Endothelial cell (in vitro differentiated cells): ENCODE data around the gene CASZ1. TPM values are rescaled to one million over a fixed set of nuclear protein-coding genes. Genes with fewer than 3 reads are reported as not detected.

ENCODE experiments used
- DNase-seq: peaks from one replicate; pipeline ENCODE4 v3.0.0; 2021; ENCODE audit warnings: low spot score
- H3K27ac Mint-ChIP-seq: one replicate; pipeline ENCODE4 v1.8.0; 2021; ENCODE audit warnings: mixed read lengths, inconsistent platforms; ENCODE audit not compliant: unreplicated experiment
- H3K27me3 Mint-ChIP-seq: one replicate; pipeline ENCODE4 v1.8.0; 2021; ENCODE audit warnings: mild to moderate bottlenecking, moderate library complexity, mixed read lengths, inconsistent platforms; ENCODE audit not compliant: unreplicated experiment
- H3K36me3 Mint-ChIP-seq: one replicate; pipeline ENCODE4 v1.8.0; 2021; ENCODE audit warnings: mild to moderate bottlenecking, low read depth, mixed read lengths, inconsistent platforms; ENCODE audit not compliant: unreplicated experiment
- H3K4me1 Mint-ChIP-seq: one replicate; pipeline ENCODE4 v1.8.0; 2021; ENCODE audit warnings: mild to moderate bottlenecking, mixed read lengths, inconsistent platforms; ENCODE audit not compliant: unreplicated experiment
- H3K4me3 Mint-ChIP-seq: one replicate; pipeline ENCODE4 v1.8.0; 2021; ENCODE audit warnings: mild to moderate bottlenecking, mixed read lengths, inconsistent platforms; ENCODE audit not compliant: unreplicated experiment
- H3K9me3 Mint-ChIP-seq: one replicate; pipeline ENCODE4 v1.8.0; 2021; ENCODE audit warnings: mixed read lengths, inconsistent platforms; ENCODE audit not compliant: unreplicated experiment
- total RNA-seq: library from RNA; stranded (reverse); fragmentation: NEBNext Ultra II Directional; extraction: Animal tissue kit (Norgen Biotek cat#: 25700); gene quantifications from one replicate; pipeline ENCODE4 v1.2.1, GENCODE V29; 2021; ENCODE audit not compliant: unreplicated experiment
- TF ChIP-seq, protein P1 (sequence below): fragments of 200-600 bp; sonication (generic); IDR thresholded peaks from one replicate; pipeline ENCODE4 v1.5.0; 2021; ENCODE audit warnings: antibody characterized with exemption; ENCODE audit not compliant: unreplicated experiment

Gene CASZ1
- total RNA-seq, 1 donor from 2014 or later = 6.3 TPM

DNA sequence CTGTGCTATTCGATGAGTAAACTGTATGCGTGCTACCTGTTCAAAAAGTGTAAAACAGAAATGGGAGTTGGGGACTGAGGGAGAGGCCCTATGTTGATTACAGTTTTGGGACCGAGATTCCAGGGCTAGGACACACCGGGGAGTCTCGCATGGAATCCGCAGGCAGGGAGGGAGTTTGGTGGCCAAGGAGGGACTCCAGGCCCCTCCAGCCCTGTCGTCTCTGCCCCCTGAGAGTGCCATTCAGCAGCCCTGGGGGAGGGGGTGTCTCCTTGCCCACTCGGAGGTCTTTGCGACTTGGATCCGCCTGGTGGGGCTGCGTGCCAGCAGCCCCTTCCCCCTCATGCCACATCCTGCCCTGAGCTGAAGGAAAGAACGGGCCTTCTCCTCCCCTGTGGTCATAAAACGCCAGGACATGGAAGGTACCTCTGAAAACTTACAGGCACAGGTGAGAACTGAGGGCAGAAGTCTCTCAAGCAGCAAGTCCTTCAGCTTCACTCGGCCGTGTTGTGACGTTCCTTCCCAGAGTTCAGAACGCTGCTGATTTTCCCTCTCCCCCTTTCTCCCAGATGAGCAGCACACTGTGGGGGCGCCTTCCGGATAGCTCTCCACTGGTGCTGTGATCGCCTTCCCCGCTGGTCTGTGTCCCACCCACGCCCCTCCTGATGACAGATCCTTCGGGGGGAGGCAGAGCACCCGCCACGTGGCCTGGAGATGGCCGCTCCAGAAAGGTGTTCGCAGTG, 180.3 kb downstream of the CASZ1 start:
- peaks cover 3% of the 10 kb centered on the region for H3K36me3 Mint-ChIP-seq
- peaks cover 2% of the 10 kb centered on the region for H3K27me3 Mint-ChIP-seq
- no peaks in the 10 kb centered on the region for H3K9me3 Mint-ChIP-seq
- TF ChIP-seq, protein P1, sequence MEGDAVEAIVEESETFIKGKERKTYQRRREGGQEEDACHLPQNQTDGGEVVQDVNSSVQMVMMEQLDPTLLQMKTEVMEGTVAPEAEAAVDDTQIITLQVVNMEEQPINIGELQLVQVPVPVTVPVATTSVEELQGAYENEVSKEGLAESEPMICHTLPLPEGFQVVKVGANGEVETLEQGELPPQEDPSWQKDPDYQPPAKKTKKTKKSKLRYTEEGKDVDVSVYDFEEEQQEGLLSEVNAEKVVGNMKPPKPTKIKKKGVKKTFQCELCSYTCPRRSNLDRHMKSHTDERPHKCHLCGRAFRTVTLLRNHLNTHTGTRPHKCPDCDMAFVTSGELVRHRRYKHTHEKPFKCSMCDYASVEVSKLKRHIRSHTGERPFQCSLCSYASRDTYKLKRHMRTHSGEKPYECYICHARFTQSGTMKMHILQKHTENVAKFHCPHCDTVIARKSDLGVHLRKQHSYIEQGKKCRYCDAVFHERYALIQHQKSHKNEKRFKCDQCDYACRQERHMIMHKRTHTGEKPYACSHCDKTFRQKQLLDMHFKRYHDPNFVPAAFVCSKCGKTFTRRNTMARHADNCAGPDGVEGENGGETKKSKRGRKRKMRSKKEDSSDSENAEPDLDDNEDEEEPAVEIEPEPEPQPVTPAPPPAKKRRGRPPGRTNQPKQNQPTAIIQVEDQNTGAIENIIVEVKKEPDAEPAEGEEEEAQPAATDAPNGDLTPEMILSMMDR = no peak
- peaks cover 10% of the 10 kb centered on the region for H3K4me1 Mint-ChIP-seq
- no peak overlapping the region for H3K27ac Mint-ChIP-seq
- no peak for DNase-seq
- H3K4me3 Mint-ChIP-seq = no peak overlapping the region

DNA sequence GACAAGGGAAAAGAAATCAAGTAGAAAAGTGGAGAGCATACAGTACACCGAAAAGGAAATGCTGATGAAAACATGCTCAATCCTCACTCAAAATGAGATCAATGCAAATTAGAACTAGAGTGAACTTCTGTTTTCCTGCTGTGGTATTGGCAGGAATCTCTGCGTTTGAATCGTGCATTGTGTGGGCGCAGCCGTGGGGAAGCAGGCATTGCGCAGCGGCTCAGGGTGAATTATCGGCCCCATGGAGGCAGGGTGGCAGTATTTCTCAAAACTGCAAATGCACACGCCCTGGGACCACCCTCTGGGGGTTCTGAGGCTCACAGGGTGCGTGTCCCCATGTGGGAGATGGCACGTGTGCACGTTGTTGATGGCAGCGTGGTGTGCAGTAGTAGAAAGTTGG, 181.1 kb downstream of the CASZ1 start:
- Mint-ChIP-seq H3K4me1 (peaks cover 10% of the 10 kb centered on the region), H3K27ac (peak overlapping the region; percentile 2), H3K9me3 (no peaks in the 10 kb centered on the region), H3K4me3 (no peak overlapping the region), H3K27me3 (peaks cover 2% of the 10 kb centered on the region), H3K36me3 (peaks cover 3% of the 10 kb centered on the region)
- no peak for DNase-seq
- TF ChIP-seq, protein P1 = no peak

DNA sequence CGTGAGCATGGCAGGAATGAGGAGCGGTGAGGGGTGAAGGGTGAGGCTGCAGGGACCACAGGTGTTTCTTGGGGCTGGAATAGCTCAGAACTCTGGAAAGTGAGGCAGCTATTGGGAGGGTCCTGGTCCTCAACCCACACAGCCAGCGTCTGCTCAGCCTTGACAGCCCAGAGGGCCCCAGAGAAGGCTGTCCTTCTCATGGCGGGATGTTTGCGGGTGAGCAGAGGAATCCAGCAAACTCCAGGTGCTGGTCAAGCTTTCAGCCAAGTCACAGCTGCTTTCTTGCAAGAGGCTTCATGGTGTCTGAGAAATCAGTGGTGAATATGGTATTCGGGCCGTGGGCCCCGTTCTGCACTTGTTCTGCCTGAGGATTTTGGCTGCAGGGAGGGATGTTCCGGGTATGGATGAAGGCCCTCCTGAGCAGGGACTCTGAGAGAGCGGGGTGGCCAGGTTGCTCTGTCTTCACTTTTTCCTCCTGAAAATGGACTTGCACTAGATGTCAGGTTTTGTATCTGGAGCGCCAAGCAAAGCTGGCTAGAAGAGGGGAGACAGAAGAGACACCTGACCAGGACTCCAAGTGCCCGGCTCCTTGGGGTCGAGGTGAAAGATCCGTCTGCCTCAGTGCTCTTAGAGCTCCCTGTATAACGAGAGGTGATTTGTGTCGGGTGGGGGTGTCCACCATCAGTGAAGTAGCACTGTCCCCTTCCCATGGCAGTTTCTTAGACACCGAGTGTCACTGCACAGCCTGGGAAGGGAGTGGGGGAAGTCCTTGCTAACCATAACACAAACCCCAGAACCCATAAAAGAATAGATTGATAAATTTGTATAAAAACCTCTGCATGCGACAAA, 181.8 kb downstream of the CASZ1 start:
- DNase-seq = no peak
- peak overlapping the region; percentile 2 for H3K27ac Mint-ChIP-seq
- peaks cover 2% of the 10 kb centered on the region for H3K27me3 Mint-ChIP-seq
- peaks cover 3% of the 10 kb centered on the region for H3K36me3 Mint-ChIP-seq
- H3K9me3 Mint-ChIP-seq = no peaks in the 10 kb centered on the region
- TF ChIP-seq, protein P1 = no peak
- H3K4me3 Mint-ChIP-seq = no peak overlapping the region
- peaks cover 10% of the 10 kb centered on the region for H3K4me1 Mint-ChIP-seq

DNA sequence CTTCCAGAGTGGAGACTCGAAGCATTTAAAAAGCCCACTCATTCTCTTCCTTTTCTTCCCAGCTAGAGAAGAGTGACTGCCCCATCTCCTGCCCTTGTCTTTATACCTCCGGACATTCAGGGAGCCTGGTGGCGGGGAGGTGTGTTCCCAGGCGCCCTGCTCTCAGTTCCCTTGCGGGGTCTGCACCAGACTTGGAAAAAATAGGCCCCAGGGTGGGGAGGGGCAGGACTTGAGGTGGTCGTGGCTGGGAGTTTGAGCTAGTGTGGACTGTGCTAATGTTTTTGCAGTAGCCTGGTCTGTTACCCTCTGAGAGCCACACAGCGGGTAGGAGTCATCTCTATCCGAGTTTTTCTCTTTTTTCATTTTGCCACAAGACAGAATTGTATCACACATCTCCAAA, 182.6 kb downstream of the CASZ1 start:
- no peak for DNase-seq
- Mint-ChIP-seq H3K27ac (no peak overlapping the region), H3K4me3 (no peak overlapping the region), H3K27me3 (peaks cover 2% of the 10 kb centered on the region), H3K36me3 (peaks cover 3% of the 10 kb centered on the region), H3K9me3 (no peaks in the 10 kb centered on the region), H3K4me1 (peaks cover 10% of the 10 kb centered on the region)
- TF ChIP-seq, protein P1 = no peak

DNA sequence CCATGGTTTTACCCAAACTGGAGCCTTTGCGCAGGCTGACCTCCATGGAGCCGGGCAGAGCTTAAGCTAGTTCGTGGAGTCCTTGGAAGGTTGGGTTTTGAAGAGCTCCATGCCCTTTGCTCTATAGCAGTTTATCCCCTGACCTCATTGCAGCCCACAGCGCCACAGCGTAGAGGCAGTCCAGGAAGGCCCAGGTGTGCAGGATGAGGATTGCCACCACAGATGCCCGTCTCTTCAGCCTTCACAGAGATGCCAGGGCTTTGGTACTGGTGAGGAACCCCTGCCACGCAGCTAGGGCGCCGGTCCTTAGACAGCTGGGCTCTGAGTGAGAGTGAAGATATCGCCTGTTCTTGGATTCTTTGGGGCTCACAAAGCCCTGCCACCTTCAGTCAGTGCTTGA, 183.1 kb downstream of the CASZ1 start:
- Mint-ChIP-seq H3K4me1 (peaks cover 10% of the 10 kb centered on the region), H3K27ac (no peak overlapping the region), H3K4me3 (no peak overlapping the region), H3K36me3 (peaks cover 3% of the 10 kb centered on the region), H3K27me3 (peaks cover 2% of the 10 kb centered on the region), H3K9me3 (no peaks in the 10 kb centered on the region)
- DNase-seq = no peak
- TF ChIP-seq, protein P1 = no peak
